ENCODE results near the gene OTOGL.

Gene OTOGL

DNA sequence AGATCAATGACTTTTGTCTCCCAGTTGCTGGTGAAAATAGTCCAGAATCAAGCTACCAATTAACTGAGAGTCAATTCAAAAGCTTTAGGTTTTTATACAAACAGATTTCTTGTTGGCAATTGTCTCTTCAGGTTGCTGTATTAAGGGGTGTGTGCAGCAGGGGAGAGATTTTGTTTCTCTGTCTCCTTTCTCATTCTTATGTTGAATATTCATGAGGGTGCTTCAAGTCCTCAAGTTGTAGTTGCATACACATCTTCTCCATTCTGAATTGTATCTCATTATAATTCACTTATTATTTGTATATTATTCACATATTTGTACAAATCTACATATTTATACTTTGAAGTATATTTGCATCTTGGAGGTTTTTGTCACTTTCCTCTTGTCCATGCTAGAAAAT lies 218.0 kb downstream of the OTOGL start:
- Histone ChIP-seq H3K79me2 (ENCODE audit: insufficient read depth, low read length) (no peaks in the 10 kb centered on the region), H3K27me3 (ENCODE audit: insufficient read depth, low read length, poor library complexity, severe bottlenecking) (no peaks in the 10 kb centered on the region), H3K36me3 (ENCODE audit: insufficient read depth, low read length) (no peaks in the 10 kb centered on the region), H3K4me3 (ENCODE audit: low read length, poor library complexity, severe bottlenecking) (no peak overlapping the region), H3K9ac (ENCODE audit: low read depth, low read length, poor library complexity, severe bottlenecking) (no peak overlapping the region), H3K4me1 (ENCODE audit: insufficient read depth, low read length, poor library complexity, severe bottlenecking) (no peaks in the 10 kb centered on the region), H2AFZ (ENCODE audit: low read length) (no peak overlapping the region), H3F3A (ENCODE audit: low read depth) (no peaks in the 10 kb centered on the region), H3K4me2 (ENCODE audit: low read depth, low read length, poor library complexity, severe bottlenecking) (no peak overlapping the region), H4K20me1 (ENCODE audit: insufficient read depth, low read length, poor library complexity, severe bottlenecking) (no peaks in the 10 kb centered on the region), H3K9me3 (ENCODE audit: insufficient read depth, low read depth, low read length) (no peaks in the 10 kb centered on the region), H3K9me2 (replicated peaks; ENCODE audit: low read depth, low read length) (no peaks in the 10 kb centered on the region)
- no peak for TF ChIP-seq CTCF (conservative IDR thresholded peaks at IDR 0.05; ENCODE audit: low read length)
- TF ChIP-seq EZH2phosphoT487 (IDR thresholded peaks at IDR 0.05; ENCODE audit: borderline replicate concordance), result no peak

GRCh38 chr12:80317899-80318298 lies 218.6 kb downstream of the OTOGL start:
- Histone ChIP-seq H3K9me3 (ENCODE audit: insufficient read depth, low read depth, low read length) (no peaks in the 10 kb centered on the region), H4K20me1 (ENCODE audit: insufficient read depth, low read length, poor library complexity, severe bottlenecking) (no peaks in the 10 kb centered on the region), H3K9ac (ENCODE audit: low read depth, low read length, poor library complexity, severe bottlenecking) (no peak overlapping the region), H3K4me2 (ENCODE audit: low read depth, low read length, poor library complexity, severe bottlenecking) (no peak overlapping the region), H3K36me3 (ENCODE audit: insufficient read depth, low read length) (no peaks in the 10 kb centered on the region), H3K4me3 (ENCODE audit: low read length, poor library complexity, severe bottlenecking) (no peak overlapping the region), H3K79me2 (ENCODE audit: insufficient read depth, low read length) (no peaks in the 10 kb centered on the region), H3K4me1 (ENCODE audit: insufficient read depth, low read length, poor library complexity, severe bottlenecking) (no peaks in the 10 kb centered on the region), H2AFZ (ENCODE audit: low read length) (no peak overlapping the region), H3F3A (ENCODE audit: low read depth) (no peaks in the 10 kb centered on the region), H3K27me3 (ENCODE audit: insufficient read depth, low read length, poor library complexity, severe bottlenecking) (no peaks in the 10 kb centered on the region), H3K9me2 (replicated peaks; ENCODE audit: low read depth, low read length) (no peaks in the 10 kb centered on the region)
- TF ChIP-seq EZH2phosphoT487 (IDR thresholded peaks at IDR 0.05; ENCODE audit: borderline replicate concordance), result no peak
- no peak for TF ChIP-seq CTCF (conservative IDR thresholded peaks at IDR 0.05; ENCODE audit: low read length)

DNA sequence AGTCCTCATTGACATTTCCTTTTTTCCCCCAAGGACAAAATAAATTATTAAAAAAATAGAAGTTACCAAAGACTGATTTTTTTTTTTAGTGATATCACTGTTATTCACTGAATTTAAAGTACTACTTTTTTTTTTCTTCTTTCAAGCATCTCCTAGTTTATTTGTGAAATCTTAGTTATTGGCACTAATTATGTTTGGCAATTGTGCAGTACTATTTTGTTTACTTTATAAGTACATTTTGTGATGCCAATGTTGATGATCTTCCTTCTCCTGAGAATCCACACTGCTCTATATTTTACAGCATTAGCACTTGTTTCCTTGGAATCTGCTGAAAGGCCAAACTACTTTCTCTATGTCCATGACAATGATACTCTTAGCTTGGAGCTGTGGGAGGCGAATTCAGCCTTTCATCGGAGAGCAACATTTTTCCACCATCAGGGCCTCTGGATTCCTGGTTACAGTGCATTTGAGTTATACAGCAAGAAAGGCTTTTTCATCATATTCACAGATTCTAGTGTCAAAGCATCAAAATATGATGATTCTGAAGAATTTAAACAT lies 220.9 kb downstream of the OTOGL start:
- Histone ChIP-seq H3K9me3 (ENCODE audit: insufficient read depth, low read depth, low read length) (no peaks in the 10 kb centered on the region), H3K4me3 (ENCODE audit: low read length, poor library complexity, severe bottlenecking) (no peak overlapping the region)
- TF ChIP-seq CTCF (conservative IDR thresholded peaks at IDR 0.05; ENCODE audit: low read length) (no peak), EZH2phosphoT487 (IDR thresholded peaks at IDR 0.05; ENCODE audit: borderline replicate concordance) (no peak)

More for the DNA sequence above, 220.9 kb downstream of the OTOGL start:
- Histone ChIP-seq H3K27me3 (ENCODE audit: insufficient read depth, low read length, poor library complexity, severe bottlenecking) (no peaks in the 10 kb centered on the region), H3K9me2 (replicated peaks; ENCODE audit: low read depth, low read length) (no peaks in the 10 kb centered on the region), H3F3A (ENCODE audit: low read depth) (no peaks in the 10 kb centered on the region), H4K20me1 (ENCODE audit: insufficient read depth, low read length, poor library complexity, severe bottlenecking) (no peaks in the 10 kb centered on the region), H3K36me3 (ENCODE audit: insufficient read depth, low read length) (no peaks in the 10 kb centered on the region), H3K4me2 (ENCODE audit: low read depth, low read length, poor library complexity, severe bottlenecking) (no peak overlapping the region), H2AFZ (ENCODE audit: low read length) (no peak overlapping the region), H3K4me1 (ENCODE audit: insufficient read depth, low read length, poor library complexity, severe bottlenecking) (no peaks in the 10 kb centered on the region), H3K79me2 (ENCODE audit: insufficient read depth, low read length) (no peaks in the 10 kb centered on the region), H3K9ac (ENCODE audit: low read depth, low read length, poor library complexity, severe bottlenecking) (no peak overlapping the region)
